GM21360 (cell line): ENCODE measurements around the gene LCN1.

Experiments
- ATAC-seq: cut with Tn5 transposase; IDR thresholded peaks from one replicate; pipeline ENCODE4 v1.9.1; 2021; ENCODE audit warnings: mild to moderate bottlenecking, moderate library complexity; ENCODE audit not compliant: unreplicated experiment

The LCN1 gene

GRCh38 chr9:135520916-135521607 is at the start of gene LCN1:
LCN1 (plus strand) TSS chr9:135521440; CDS start chr9:135521498, 58 bp downstream.
- ATAC-seq: no peak

GRCh38 chr9:135471791-135472640 is 49.2 kb upstream of the LCN1 start:
- no peak for ATAC-seq

- ATAC-seq: no peak
These were observed 47.2 kb upstream of the LCN1 start for GRCh38 chr9:135473972-135474543.

GRCh38 chr9:135474915-135475314 is 46.3 kb upstream of the LCN1 start:
- ATAC-seq: no peak

- ATAC-seq: no peak
These were observed 44.5 kb upstream of the LCN1 start for GRCh38 chr9:135476561-135477355.

GRCh38 chr9:135478191-135478590 is 43.0 kb upstream of the LCN1 start:
- ATAC-seq: no peak

GRCh38 chr9:135478829-135479468 is 42.3 kb upstream of the LCN1 start:
- ATAC-seq: no peak

GRCh38 chr9:135479469-135480052 is 41.7 kb upstream of the LCN1 start, which contains the start of gene PPP1R26:
PPP1R26 (plus strand) TSS chr9:135479782; CDS start chr9:135484511, 4,729 bp downstream.
- ATAC-seq: no peak

- no peak for ATAC-seq
These were observed 40.9 kb upstream of the LCN1 start for GRCh38 chr9:135480071-135480939.

GRCh38 chr9:135480940-135481310 is 40.3 kb upstream of the LCN1 start:
- no peak for ATAC-seq

GRCh38 chr9:135482015-135482754 is 39.1 kb upstream of the LCN1 start:
- no peak for ATAC-seq

- ATAC-seq: no peak
These were observed 36.6 kb upstream of the LCN1 start for GRCh38 chr9:135484460-135485277.

- ATAC-seq: no peak
These were observed 35.9 kb upstream of the LCN1 start for GRCh38 chr9:135485385-135485784.

- no peak for ATAC-seq
These were observed 35.4 kb upstream of the LCN1 start for GRCh38 chr9:135485832-135486231.

- no peak for ATAC-seq
These were observed 34.8 kb upstream of the LCN1 start for GRCh38 chr9:135486267-135487065.

GRCh38 chr9:135487281-135488012 is 33.8 kb upstream of the LCN1 start:
- ATAC-seq: no peak
